Common myeloid progenitor, CD34-positive (primary cell): ENCODE measurements around the gene TLCD4. TPM values are rescaled to one million over a fixed set of nuclear protein-coding genes. Genes with fewer than 3 reads are reported as not detected.

Experiments
- CTCF ChIA-PET: fragments of 350-600 bp; sonication (Branson Sonifier 250); formaldehyde crosslinking; loops from one replicate; lab custom pipeline; 2021; ENCODE audit warnings: antibody characterized with exemption; lab: Charles Lee
- POLR2A ChIA-PET: fragments of 350-600 bp; sonication (Branson Sonifier 250); formaldehyde crosslinking; loops from one replicate; lab custom pipeline; 2021; ENCODE audit warnings: antibody characterized with exemption; lab: Charles Lee
- DNase-seq, 3 donors: peaks; one replicate each; pipeline versions ENCODE4 v3.0.0 to v3.0.0-alpha.2; 2013
- H3K27ac ChIP-seq, 2 experiments: 1 replicate in 1 of 2; 2 replicates in 1 of 2; pipeline ENCODE4 v1.7.0; 2013; ENCODE audit warnings: inconsistent platforms in 2 of 2, low read length in 2 of 2, mild to moderate bottlenecking in 2 of 2, low read depth in 1 of 2, moderate library complexity in 1 of 2; ENCODE audit not compliant: severe bottlenecking in 2 of 2, insufficient read depth in 1 of 2, poor library complexity in 1 of 2
- H3K27me3 ChIP-seq, 5 experiments: replicated peaks in 2 of 5; 1 replicate in 3 of 5; 2 replicates in 2 of 5; pipeline versions ENCODE4 v1.6.1 to v1.7.0; 2013; ENCODE audit warnings: low read length in 4 of 5, mild to moderate bottlenecking in 2 of 5, moderate library complexity in 2 of 5, inconsistent platforms in 1 of 5; ENCODE audit not compliant: insufficient read depth in 5 of 5, control insufficient read depth in 4 of 5
- H3K36me3 ChIP-seq, 4 experiments: 1 replicate in 2 of 4; 2 replicates in 2 of 4; pipeline versions ENCODE4 v1.6.1 to v1.7.0; 2013; ENCODE audit warnings: low read length in 3 of 4, control low read depth in 1 of 4, mild to moderate bottlenecking in 1 of 4; ENCODE audit not compliant: control insufficient read depth in 4 of 4, insufficient read depth in 4 of 4
- H3K4me1 ChIP-seq, 4 experiments: 1 replicate in 3 of 4; 2 replicates in 1 of 4; pipeline versions ENCODE4 v1.6.1 to v1.7.1; 2013; ENCODE audit warnings: low read length in 3 of 4, mild to moderate bottlenecking in 3 of 4, control low read depth in 1 of 4, inconsistent platforms in 1 of 4, moderate library complexity in 1 of 4; ENCODE audit not compliant: control insufficient read depth in 4 of 4, insufficient read depth in 4 of 4; ENCODE audit errors: control extremely low read depth in 1 of 4
- H3K4me3 ChIP-seq, 7 experiments: 1 replicate in 4 of 7; 2 replicates in 3 of 7; pipeline versions ENCODE4 v1.5.1 to v1.7.0; 2013; ENCODE audit warnings: mild to moderate bottlenecking in 7 of 7, low read length in 6 of 7, moderate library complexity in 6 of 7, inconsistent platforms in 2 of 7, low read depth in 2 of 7, control low read depth in 1 of 7; ENCODE audit not compliant: insufficient read depth in 4 of 7, control insufficient read depth in 1 of 7; ENCODE audit errors: extremely low read depth in 1 of 7
- H3K9me3 ChIP-seq, 5 experiments: 1 replicate in 4 of 5; 2 replicates in 1 of 5; pipeline versions ENCODE4 v1.6.1 to v1.7.1; 2013; ENCODE audit warnings: low read length in 4 of 5, mild to moderate bottlenecking in 2 of 5, inconsistent platforms in 1 of 5, low read depth in 1 of 5, moderate library complexity in 1 of 5; ENCODE audit not compliant: control insufficient read depth in 4 of 5, insufficient read depth in 2 of 5; ENCODE audit errors: control extremely low read depth in 1 of 5
- WGBS: methylation state at CpG from one replicate; pipeline ENCODE4 v1.1.5; 2013; ENCODE audit not compliant: insufficient coverage; 5-methylcytosine and 5-hydroxymethylcytosine counted together
- polyA plus RNA-seq: library from polyadenylated mRNA; unstranded; fragments of 120-200 nt; gene quantifications from one replicate; pipeline ENCODE4 v1.2.1, GENCODE V29; 2013

TLCD4 gene
- 0.25 TPM for polyA plus RNA-seq

- no peak within 1 kb of the TSS for H3K27ac ChIP-seq
- peak in 2 of 3 donors; percentile 35 to 50 for DNase-seq
- POLR2A ChIA-PET = interaction anchor here (0.6 kb wide), 1 partner anchor 286 kb away, joined by 3 read pairs; no protein-coding TSS in a partner anchor
- H3K4me1 ChIP-seq = peaks cover 0 to 15% (median 13%) of the 10 kb centered on the region in 4 experiments
- no peaks in the 10 kb centered on the region for H3K9me3 ChIP-seq
- CTCF ChIA-PET = interaction anchor here (0.8 to 1.4 kb wide), 5 partner anchors 10 to 133 kb away, joined by 3 to 5 read pairs (median 3); no protein-coding TSS in a partner anchor
- 0% methylated on average over 94 of the region's 108 CpGs for WGBS
- H3K4me3 ChIP-seq = peak within 1 kb of the TSS; percentile 40 to 80 (median 67)
- H3K36me3 ChIP-seq = no peaks in the 10 kb centered on the region
- H3K27me3 ChIP-seq = peaks cover 15 to 50% (median 27%) of the 10 kb centered on the region in 5 experiments
Measured at GRCh38 chr1:95117207-95118066, at the start of gene TLCD4. TSS of gene TLCD4 (plus strand) at chr1:95117355. CDS start at chr1:95143902, 26,547 bp downstream.

- ChIA-PET CTCF (no interaction called here), POLR2A (no interaction called here)
- no peak overlapping the region for H3K27ac ChIP-seq
- WGBS = 84% methylated on average over 5 of the region's 5 CpGs
- no peak overlapping the region for H3K4me3 ChIP-seq
- peaks cover 6 to 8% (median 7%) of the 10 kb centered on the region in 4 experiments for H3K4me1 ChIP-seq
- DNase-seq = no peak
- no peaks in the 10 kb centered on the region for H3K27me3 ChIP-seq
- no peaks in the 10 kb centered on the region for H3K9me3 ChIP-seq
- peaks cover 0 to 3% (median 0%) of the 10 kb centered on the region in 4 experiments for H3K36me3 ChIP-seq
Measured at GRCh38 chr1:95067568-95067967, 49.6 kb upstream of the TLCD4 start.

GRCh38 chr1:95068956-95069709, 48.0 kb upstream of the TLCD4 start:
- 95% methylated on average over 6 of the region's 6 CpGs for WGBS
- Histone ChIP-seq H3K4me3 (no peak overlapping the region), H3K36me3 (no peaks in the 10 kb centered on the region), H3K4me1 (peaks cover 11 to 15% (median 13%) of the 10 kb centered on the region in 4 experiments), H3K27ac (no peak overlapping the region), H3K9me3 (no peaks in the 10 kb centered on the region), H3K27me3 (no peaks in the 10 kb centered on the region)
- ChIA-PET POLR2A (no interaction called here), CTCF (no interaction called here)
- DNase-seq = no peak

- no peaks in the 10 kb centered on the region for H3K27me3 ChIP-seq
- peaks cover 11 to 15% (median 13%) of the 10 kb centered on the region in 4 experiments for H3K4me1 ChIP-seq
- ChIA-PET POLR2A (no interaction called here), CTCF (no interaction called here)
- H3K36me3 ChIP-seq = no peaks in the 10 kb centered on the region
- H3K4me3 ChIP-seq = no peak overlapping the region
- DNase-seq = no peak
- 92% methylated on average over 4 of the region's 5 CpGs for WGBS
- H3K9me3 ChIP-seq = no peaks in the 10 kb centered on the region
- H3K27ac ChIP-seq = no peak overlapping the region
Measured at GRCh38 chr1:95069710-95070093, 47.5 kb upstream of the TLCD4 start.

- H3K36me3 ChIP-seq = no peaks in the 10 kb centered on the region
- H3K9me3 ChIP-seq = no peaks in the 10 kb centered on the region
- POLR2A ChIA-PET = no interaction called here
- peak overlapping the region in 2 of 7 experiments; percentile 83 to 94 for H3K4me3 ChIP-seq
- peaks cover 0 to 2% (median 0%) of the 10 kb centered on the region in 5 experiments for H3K27me3 ChIP-seq
- peaks cover 11 to 15% (median 13%) of the 10 kb centered on the region in 4 experiments for H3K4me1 ChIP-seq
- WGBS = 100% methylated on average over 2 of the region's 2 CpGs
- CTCF ChIA-PET = interaction anchor here (1.5 kb wide), 1 partner anchor 10 kb away, joined by 5 read pairs; no protein-coding TSS in a partner anchor
- DNase-seq = no peak
- H3K27ac ChIP-seq = no peak overlapping the region
Measured at GRCh38 chr1:95071539-95071938, 45.6 kb upstream of the TLCD4 start.

- CTCF ChIA-PET = interaction anchor here (1.5 kb wide), 1 partner anchor 28 kb away, joined by 3 read pairs; no protein-coding TSS in a partner anchor
Measured at GRCh38 chr1:95072117-95072516, 45.0 kb upstream of the TLCD4 start.

More at GRCh38 chr1:95072117-95072516, 45.0 kb upstream of the TLCD4 start:
- peak overlapping the region in 6 of 7 experiments; percentile 83 to 97 (median 90) for H3K4me3 ChIP-seq
- WGBS = 10% methylated on average over 2 of the region's 7 CpGs
- H3K36me3 ChIP-seq = no peaks in the 10 kb centered on the region
- peak overlapping the region in 1 of 2 experiments; percentile 74 for H3K27ac ChIP-seq
- no peaks in the 10 kb centered on the region for H3K9me3 ChIP-seq
- POLR2A ChIA-PET = no interaction called here
- peaks cover 0 to 4% (median 0%) of the 10 kb centered on the region in 5 experiments for H3K27me3 ChIP-seq
- peaks cover 11 to 15% (median 13%) of the 10 kb centered on the region in 4 experiments for H3K4me1 ChIP-seq
- DNase-seq = no peak
